ENCODE data around the gene NOL3. TPM values are rescaled to one million over a fixed set of nuclear protein-coding genes. Genes with fewer than 3 reads are reported as not detected.

Gene NOL3
- total and polyA plus RNA-seq, 2 donors (not counting 3 experiments of a cell fraction or from before 2014, with no cell fraction given), result 16.0 to 19.4 TPM

DNA sequence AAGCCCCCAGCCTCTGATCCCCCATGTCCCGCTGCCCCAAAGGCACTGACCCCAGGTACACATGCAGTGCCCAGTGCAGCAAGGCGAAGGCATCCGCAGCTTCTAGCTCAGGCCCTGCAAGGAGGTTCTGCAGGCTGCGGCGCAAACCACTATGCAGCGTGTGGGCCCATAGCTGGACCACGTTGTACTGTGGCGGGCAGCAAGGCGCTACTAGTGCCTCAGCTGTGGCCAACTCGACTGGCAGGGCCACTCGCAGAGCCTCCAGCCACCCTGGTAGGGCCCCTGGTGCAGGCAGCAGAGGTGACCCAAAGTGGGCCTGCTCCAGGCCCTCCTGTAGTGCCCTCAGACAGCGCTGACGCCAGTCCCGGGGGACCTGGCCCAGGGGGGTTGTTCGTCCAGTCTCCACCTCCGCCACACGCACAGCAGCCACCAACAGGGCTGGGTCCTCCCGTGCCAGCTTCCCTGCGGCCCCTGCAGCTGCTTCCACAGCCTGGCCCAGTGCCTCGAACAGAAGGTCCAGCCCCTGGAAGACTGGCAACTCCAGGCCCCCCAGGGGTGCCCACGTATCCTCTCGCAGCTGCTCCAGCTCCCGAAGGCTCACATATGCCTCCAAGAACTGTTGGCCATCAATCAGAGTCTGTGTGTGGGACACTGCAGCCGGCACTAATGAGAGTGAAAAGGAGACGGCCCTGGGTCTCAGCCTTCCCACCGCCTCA, 17.0 kb downstream of the NOL3 start:
- peaks cover 40% of the 10 kb centered on the region for H3K4me1 ChIP-seq (ENCODE audit: control insufficient read depth, extremely low read depth, insufficient read depth, low read length)
- no peak overlapping the region for H3K4me3 ChIP-seq (replicated peaks in 1 of 3; ENCODE audit: insufficient read depth in 1 of 3, low read depth in 1 of 3, low read length in 3 of 3)
- H3K79me2 ChIP-seq (ENCODE audit: control insufficient read depth, insufficient read depth, low read length), result peaks cover 13% of the 10 kb centered on the region
- FAIRE-seq, result no peak
- DNase-seq (ENCODE audit: low read depth, low spot score), result no peak
- no peak overlapping the region for H3K4me2 ChIP-seq (ENCODE audit: insufficient read depth, low read length)
- H3K27me3 ChIP-seq (ENCODE audit: control insufficient read depth in 2 of 2, insufficient read depth in 2 of 2, low read length in 2 of 2), result no peaks in the 10 kb centered on the region
- dilution Hi-C loops (cut with MboI; ENCODE audit: extremely low pct_ligation_motif_present, low sequenced_read_pairs) (no loop called here), intact Hi-C loops (cut with micrococcal nuclease) (no loop called here)
- no peaks in the 10 kb centered on the region for H3K9me1 ChIP-seq (replicated peaks; ENCODE audit: control insufficient read depth, extremely low read depth, insufficient read depth, low read length)
- no peaks in the 10 kb centered on the region for H3K36me3 ChIP-seq (ENCODE audit: control insufficient read depth in 2 of 2, extremely low read depth in 1 of 2, insufficient read depth in 2 of 2, low read length in 2 of 2)
- H3K9ac ChIP-seq (replicated peaks; ENCODE audit: extremely low read depth, insufficient read depth, low read length), result no peak overlapping the region
- no TSS peak for BruUV-seq (replicated peaks)
- ChIA-PET POLR2A (no interaction called here), CTCF (interaction anchor here (1.0 to 2.8 kb wide), 3 partner anchors 10 to 219 kb away, joined by 3 to 11 read pairs (median 5); no protein-coding TSS in a partner anchor)
- H4K20me1 ChIP-seq (replicated peaks; ENCODE audit: control insufficient read depth, extremely low read depth, insufficient read depth, low read length), result no peaks in the 10 kb centered on the region
- H3K9me3 ChIP-seq (replicated peaks; ENCODE audit: control insufficient read depth, insufficient read depth, low read length), result no peaks in the 10 kb centered on the region
- no peak overlapping the region for H3K27ac ChIP-seq (ENCODE audit: insufficient read depth, low read depth, low read length)
- TF ChIP-seq MYC (IDR thresholded peaks at IDR 0.05; ENCODE audit: low read depth, low read length) (no peak), POLR2A (IDR thresholded peaks at IDR 0.05; ENCODE audit: low read depth, low read length) (no peak), CTCF (IDR thresholded peaks at IDR 0.05; ENCODE audit: extremely low read depth in 1 of 2, insufficient read depth in 1 of 2, low read depth in 1 of 2, low read length in 2 of 2) (no peak), GATA2 (IDR thresholded peaks at IDR 0.05; ENCODE audit: insufficient read depth, insufficient read length, low read depth, low read length) (no peak), EZH2 (IDR thresholded peaks at IDR 0.05; ENCODE audit: borderline replicate concordance, low read depth, low read length, severe bottlenecking) (no peak), JUN (IDR thresholded peaks at IDR 0.05; ENCODE audit: borderline replicate concordance, insufficient read depth, insufficient read length, low read depth) (no peak), POLR2AphosphoS5 (IDR thresholded peaks at IDR 0.05; ENCODE audit: insufficient read depth, low read depth, low read length) (no peak), FOS (IDR thresholded peaks at IDR 0.05; ENCODE audit: borderline replicate concordance, insufficient read depth, low read length) (no peak)
- TF ChIP-seq, protein P1, sequence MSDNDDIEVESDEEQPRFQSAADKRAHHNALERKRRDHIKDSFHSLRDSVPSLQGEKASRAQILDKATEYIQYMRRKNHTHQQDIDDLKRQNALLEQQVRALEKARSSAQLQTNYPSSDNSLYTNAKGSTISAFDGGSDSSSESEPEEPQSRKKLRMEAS (IDR thresholded peaks at IDR 0.05; ENCODE audit: insufficient read depth, insufficient read length), result no peak
- no peak overlapping the region for H2AFZ ChIP-seq (ENCODE audit: low read depth, low read length)
